H1 (cell line): ENCODE results near the gene FAM53C. TPM values are rescaled to one million over a fixed set of nuclear protein-coding genes. Genes with fewer than 3 reads are reported as not detected.

ENCODE experiments used
- CREB1 ChIP-seq: IDR thresholded peaks from 2 replicates; pipeline ENCODE4 v1.6.1; 2012; ENCODE audit warnings: inconsistent platforms
- RAD21 ChIP-seq, 2 experiments: IDR thresholded peaks in 1 of 2; conservative IDR thresholded peaks in 1 of 2; 2 replicates each; pipeline ENCODE4 v1.6.1; 2011; ENCODE audit warnings: low read depth in 2 of 2, low read length in 2 of 2, improper control_type of control experiment in 1 of 2, inconsistent platforms in 1 of 2, mild to moderate bottlenecking in 1 of 2, moderate library complexity in 1 of 2
- SIRT6 ChIP-seq: IDR thresholded peaks from one replicate; pipeline ENCODE4 v1.7.1; 2012; ENCODE audit warnings: low read length, inconsistent platforms
- TAF7 ChIP-seq: optimal IDR thresholded peaks from 2 replicates; pipeline ENCODE3; 2011; ENCODE audit warnings: low read depth, mild to moderate bottlenecking, inconsistent platforms, low read length, moderate library complexity, borderline replicate concordance
- polyA plus RNA-seq, 7 experiments: library from polyadenylated mRNA; depleted of rRNA in 3 of 7; stranded (reverse) in 5 of 7; unstranded in 2 of 7; fragments of >200 nt in 5 of 7; fragments of 200-250 nt in 2 of 7; gene quantifications; 1 replicate in 5 of 7; 2 replicates in 1 of 7; 4 replicates in 1 of 7; pipeline versions ENCODE4 v1.2.1 to v1.2.3, GENCODE V29; 2011 to 2013; ENCODE audit warnings: missing spikeins in 2 of 7, mixed read lengths in 2 of 7
- total RNA-seq: library from RNA; stranded (reverse); fragmentation: NEBNext Ultra II Directional; extraction: Animal tissue kit (Norgen Biotek cat#: 25700); gene quantifications from 2 replicates; pipeline ENCODE4 v1.2.1, GENCODE V29; 2021
- TF ChIP-seq, protein P1 (sequence below): fragments of 300-600 bp; sonication (generic); IDR thresholded peaks from 2 replicates; pipeline ENCODE4 v1.7.1; 2012; ENCODE audit warnings: low read length, moderate library complexity, mild to moderate bottlenecking, inconsistent platforms; ENCODE audit not compliant: insufficient replicate concordance

The FAM53C gene
- total and polyA plus RNA-seq, 2 of the 8 experiments (the other 6 are each of a cell fraction or from before 2014, with no cell fraction given): 57.6 to 75.3 TPM

DNA sequence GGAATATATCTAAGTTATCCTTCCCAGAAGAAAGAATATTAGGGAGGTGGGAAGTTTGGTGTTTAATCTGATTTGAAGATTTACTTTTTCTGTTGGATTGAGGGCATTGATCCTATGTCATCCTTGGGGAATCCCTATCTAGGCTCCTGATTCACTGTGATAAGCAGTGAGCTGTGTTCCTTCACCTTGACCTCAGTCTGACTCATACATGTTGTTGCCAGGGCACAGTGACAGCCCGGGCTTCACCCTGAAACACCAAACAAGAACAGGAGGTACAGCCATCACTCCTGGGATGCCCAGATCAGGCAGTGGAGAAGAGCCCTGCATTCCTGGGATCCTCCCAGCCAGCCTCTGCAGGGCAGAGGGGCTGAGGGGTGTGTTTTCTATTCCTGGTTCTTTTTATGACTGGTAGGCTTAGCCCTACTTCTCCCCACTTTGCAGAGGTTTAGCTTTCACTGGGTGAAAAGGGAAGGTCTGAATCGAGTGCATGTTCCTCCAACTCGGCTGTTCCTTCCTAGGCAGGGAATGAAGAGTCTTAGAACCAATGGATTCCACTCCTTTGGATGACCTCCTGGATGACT lies 3.1 kb upstream of the FAM53C start (continued):
- TF ChIP-seq, protein P1, sequence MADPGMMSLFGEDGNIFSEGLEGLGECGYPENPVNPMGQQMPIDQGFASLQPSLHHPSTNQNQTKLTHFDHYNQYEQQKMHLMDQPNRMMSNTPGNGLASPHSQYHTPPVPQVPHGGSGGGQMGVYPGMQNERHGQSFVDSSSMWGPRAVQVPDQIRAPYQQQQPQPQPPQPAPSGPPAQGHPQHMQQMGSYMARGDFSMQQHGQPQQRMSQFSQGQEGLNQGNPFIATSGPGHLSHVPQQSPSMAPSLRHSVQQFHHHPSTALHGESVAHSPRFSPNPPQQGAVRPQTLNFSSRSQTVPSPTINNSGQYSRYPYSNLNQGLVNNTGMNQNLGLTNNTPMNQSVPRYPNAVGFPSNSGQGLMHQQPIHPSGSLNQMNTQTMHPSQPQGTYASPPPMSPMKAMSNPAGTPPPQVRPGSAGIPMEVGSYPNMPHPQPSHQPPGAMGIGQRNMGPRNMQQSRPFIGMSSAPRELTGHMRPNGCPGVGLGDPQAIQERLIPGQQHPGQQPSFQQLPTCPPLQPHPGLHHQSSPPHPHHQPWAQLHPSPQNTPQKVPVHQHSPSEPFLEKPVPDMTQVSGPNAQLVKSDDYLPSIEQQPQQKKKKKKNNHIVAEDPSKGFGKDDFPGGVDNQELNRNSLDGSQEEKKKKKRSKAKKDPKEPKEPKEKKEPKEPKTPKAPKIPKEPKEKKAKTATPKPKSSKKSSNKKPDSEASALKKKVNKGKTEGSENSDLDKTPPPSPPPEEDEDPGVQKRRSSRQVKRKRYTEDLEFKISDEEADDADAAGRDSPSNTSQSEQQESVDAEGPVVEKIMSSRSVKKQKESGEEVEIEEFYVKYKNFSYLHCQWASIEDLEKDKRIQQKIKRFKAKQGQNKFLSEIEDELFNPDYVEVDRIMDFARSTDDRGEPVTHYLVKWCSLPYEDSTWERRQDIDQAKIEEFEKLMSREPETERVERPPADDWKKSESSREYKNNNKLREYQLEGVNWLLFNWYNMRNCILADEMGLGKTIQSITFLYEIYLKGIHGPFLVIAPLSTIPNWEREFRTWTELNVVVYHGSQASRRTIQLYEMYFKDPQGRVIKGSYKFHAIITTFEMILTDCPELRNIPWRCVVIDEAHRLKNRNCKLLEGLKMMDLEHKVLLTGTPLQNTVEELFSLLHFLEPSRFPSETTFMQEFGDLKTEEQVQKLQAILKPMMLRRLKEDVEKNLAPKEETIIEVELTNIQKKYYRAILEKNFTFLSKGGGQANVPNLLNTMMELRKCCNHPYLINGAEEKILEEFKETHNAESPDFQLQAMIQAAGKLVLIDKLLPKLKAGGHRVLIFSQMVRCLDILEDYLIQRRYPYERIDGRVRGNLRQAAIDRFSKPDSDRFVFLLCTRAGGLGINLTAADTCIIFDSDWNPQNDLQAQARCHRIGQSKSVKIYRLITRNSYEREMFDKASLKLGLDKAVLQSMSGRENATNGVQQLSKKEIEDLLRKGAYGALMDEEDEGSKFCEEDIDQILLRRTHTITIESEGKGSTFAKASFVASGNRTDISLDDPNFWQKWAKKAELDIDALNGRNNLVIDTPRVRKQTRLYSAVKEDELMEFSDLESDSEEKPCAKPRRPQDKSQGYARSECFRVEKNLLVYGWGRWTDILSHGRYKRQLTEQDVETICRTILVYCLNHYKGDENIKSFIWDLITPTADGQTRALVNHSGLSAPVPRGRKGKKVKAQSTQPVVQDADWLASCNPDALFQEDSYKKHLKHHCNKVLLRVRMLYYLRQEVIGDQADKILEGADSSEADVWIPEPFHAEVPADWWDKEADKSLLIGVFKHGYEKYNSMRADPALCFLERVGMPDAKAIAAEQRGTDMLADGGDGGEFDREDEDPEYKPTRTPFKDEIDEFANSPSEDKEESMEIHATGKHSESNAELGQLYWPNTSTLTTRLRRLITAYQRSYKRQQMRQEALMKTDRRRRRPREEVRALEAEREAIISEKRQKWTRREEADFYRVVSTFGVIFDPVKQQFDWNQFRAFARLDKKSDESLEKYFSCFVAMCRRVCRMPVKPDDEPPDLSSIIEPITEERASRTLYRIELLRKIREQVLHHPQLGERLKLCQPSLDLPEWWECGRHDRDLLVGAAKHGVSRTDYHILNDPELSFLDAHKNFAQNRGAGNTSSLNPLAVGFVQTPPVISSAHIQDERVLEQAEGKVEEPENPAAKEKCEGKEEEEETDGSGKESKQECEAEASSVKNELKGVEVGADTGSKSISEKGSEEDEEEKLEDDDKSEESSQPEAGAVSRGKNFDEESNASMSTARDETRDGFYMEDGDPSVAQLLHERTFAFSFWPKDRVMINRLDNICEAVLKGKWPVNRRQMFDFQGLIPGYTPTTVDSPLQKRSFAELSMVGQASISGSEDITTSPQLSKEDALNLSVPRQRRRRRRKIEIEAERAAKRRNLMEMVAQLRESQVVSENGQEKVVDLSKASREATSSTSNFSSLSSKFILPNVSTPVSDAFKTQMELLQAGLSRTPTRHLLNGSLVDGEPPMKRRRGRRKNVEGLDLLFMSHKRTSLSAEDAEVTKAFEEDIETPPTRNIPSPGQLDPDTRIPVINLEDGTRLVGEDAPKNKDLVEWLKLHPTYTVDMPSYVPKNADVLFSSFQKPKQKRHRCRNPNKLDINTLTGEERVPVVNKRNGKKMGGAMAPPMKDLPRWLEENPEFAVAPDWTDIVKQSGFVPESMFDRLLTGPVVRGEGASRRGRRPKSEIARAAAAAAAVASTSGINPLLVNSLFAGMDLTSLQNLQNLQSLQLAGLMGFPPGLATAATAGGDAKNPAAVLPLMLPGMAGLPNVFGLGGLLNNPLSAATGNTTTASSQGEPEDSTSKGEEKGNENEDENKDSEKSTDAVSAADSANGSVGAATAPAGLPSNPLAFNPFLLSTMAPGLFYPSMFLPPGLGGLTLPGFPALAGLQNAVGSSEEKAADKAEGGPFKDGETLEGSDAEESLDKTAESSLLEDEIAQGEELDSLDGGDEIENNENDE: no peak
- TF ChIP-seq CREB1 (no peak), RAD21 (IDR thresholded peaks at IDR 0.05 in 1 of 2, conservative IDR thresholded peaks at IDR 0.05 in 1 of 2; ENCODE audit: low read depth in 2 of 2, low read length in 2 of 2) (no peak), TAF7 (no peak), SIRT6 (no peak)
